Adrenal gland (tissue), 5 donors: ENCODE results near the gene FHOD3.

Experiments
- CTCF ChIP-seq, 6 experiments: fragments of 450-650 bp in 4 of 6; fragments of 200-600 bp in 2 of 6; sonication (generic) in 1 of 6; IDR thresholded peaks; 1 replicate in 5 of 6; 2 replicates in 1 of 6; pipeline versions ENCODE4 v1.5.1 to v1.8.0; 2016 to 2021; ENCODE audit warnings: antibody characterized with exemption in 6 of 6, mild to moderate bottlenecking in 2 of 6, moderate library complexity in 1 of 6
- POLR2A ChIP-seq, 2 donors: fragments of 450-650 bp; IDR thresholded peaks; one replicate each; pipeline ENCODE4 v1.6.1; 2017; ENCODE audit warnings: antibody characterized with exemption in 2 of 2, mild to moderate bottlenecking in 2 of 2, moderate library complexity in 1 of 2
- donor health status: DM: no; HTN: no; CAD: no.

- TF ChIP-seq CTCF (IDR thresholded peaks at IDR 0.05) (no peak), POLR2A (IDR thresholded peaks at IDR 0.05) (no peak)
These were observed 479.1 kb downstream of the FHOD3 start for GRCh38 chr18:36776650-36777049.
